ENCODE data around the gene SH3BP2.

The SH3BP2 gene

DNA sequence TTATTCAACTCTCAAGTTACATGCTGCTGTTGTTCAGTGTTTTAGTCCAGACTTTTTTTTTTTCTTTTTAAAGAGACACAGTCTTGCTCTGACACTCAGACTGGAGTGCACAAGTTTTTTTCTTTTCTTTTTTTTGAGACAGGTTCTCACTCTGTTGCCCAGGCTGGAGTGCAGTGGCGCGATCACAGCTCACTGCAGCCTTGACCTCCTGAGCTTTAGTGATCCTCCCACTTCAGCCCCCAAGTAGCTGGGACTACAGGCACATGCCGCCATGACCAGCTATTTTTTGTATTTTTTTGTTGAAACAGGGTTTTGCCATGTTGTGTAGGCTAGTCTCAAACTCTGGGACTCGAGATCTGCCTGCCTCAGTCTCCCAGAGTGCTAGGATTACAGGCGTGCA lies 62.7 kb downstream of the SH3BP2 start:
- Mint-ChIP-seq H3K4me3 (no peak overlapping the region), H3K27ac (no peak overlapping the region), H3K9me3 (peaks cover 5% of the 10 kb centered on the region), H3K36me3 (ENCODE audit: low read depth) (peaks cover 42% of the 10 kb centered on the region), H3K27me3 (ENCODE audit: low read depth, poor library complexity) (no peaks in the 10 kb centered on the region), H3K4me1 (peaks cover 45% of the 10 kb centered on the region)
- TF ChIP-seq, protein P1, sequence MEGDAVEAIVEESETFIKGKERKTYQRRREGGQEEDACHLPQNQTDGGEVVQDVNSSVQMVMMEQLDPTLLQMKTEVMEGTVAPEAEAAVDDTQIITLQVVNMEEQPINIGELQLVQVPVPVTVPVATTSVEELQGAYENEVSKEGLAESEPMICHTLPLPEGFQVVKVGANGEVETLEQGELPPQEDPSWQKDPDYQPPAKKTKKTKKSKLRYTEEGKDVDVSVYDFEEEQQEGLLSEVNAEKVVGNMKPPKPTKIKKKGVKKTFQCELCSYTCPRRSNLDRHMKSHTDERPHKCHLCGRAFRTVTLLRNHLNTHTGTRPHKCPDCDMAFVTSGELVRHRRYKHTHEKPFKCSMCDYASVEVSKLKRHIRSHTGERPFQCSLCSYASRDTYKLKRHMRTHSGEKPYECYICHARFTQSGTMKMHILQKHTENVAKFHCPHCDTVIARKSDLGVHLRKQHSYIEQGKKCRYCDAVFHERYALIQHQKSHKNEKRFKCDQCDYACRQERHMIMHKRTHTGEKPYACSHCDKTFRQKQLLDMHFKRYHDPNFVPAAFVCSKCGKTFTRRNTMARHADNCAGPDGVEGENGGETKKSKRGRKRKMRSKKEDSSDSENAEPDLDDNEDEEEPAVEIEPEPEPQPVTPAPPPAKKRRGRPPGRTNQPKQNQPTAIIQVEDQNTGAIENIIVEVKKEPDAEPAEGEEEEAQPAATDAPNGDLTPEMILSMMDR (IDR thresholded peaks at IDR 0.05) = no peak
- DNase-seq = no peak

DNA sequence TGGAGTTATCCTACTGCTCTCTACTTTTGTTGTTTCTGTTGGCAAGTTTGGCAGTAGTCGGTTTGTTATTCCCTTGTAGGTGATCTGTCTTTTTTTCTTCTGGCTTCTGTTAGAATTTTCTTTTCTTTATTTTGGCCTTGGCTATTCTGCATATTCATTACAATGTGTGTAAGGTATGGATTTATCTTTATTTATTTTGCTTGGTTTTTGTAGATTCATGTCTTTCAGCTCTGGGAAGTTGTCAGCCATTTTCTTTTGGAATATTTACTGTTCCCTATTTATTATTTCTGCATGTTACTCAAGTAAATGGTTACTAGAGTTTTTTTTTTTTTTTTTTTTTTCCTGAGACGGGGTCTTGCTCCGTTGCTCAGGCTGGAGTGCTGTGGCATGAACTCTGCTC lies 63.4 kb downstream of the SH3BP2 start:
- no peak for DNase-seq
- TF ChIP-seq, protein P1 (IDR thresholded peaks at IDR 0.05) = no peak
- Mint-ChIP-seq H3K4me3 (no peak overlapping the region), H3K27ac (no peak overlapping the region), H3K27me3 (ENCODE audit: low read depth, poor library complexity) (no peaks in the 10 kb centered on the region), H3K36me3 (ENCODE audit: low read depth) (peaks cover 42% of the 10 kb centered on the region), H3K4me1 (peaks cover 46% of the 10 kb centered on the region), H3K9me3 (peaks cover 5% of the 10 kb centered on the region)

DNA sequence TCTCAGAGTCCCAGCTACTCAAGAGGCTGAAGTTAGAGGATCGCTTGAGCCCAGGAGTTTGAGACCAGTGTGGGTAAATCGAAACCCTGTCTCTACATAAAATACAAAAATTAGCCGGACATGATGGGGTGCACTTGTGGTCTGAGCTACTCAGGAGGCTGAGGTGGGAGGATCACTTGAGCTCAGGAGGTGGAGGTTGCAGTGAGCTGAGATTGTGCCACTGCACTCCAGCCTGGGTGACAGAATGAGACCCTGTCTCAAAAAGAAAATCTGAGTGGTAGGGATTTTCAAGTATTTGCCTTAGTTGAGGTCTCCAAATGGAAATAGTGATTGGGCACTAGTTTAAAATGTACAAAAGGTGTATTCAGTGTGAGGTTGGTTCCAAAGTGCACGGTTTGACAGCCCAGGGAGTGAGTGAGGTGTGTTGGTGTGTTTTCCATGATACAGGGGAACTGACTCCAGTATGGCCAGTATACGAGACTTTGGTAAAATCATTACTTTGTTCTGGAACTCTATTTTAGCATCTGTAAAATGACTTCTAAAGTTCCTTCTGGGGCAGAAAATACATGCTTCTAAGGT lies 64.6 kb downstream of the SH3BP2 start:
- Mint-ChIP-seq H3K27ac (no peak overlapping the region), H3K4me3 (no peak overlapping the region), H3K36me3 (ENCODE audit: low read depth) (peaks cover 42% of the 10 kb centered on the region), H3K9me3 (peaks cover 5% of the 10 kb centered on the region), H3K4me1 (peaks cover 46% of the 10 kb centered on the region), H3K27me3 (ENCODE audit: low read depth, poor library complexity) (no peaks in the 10 kb centered on the region)
- no peak for DNase-seq
- TF ChIP-seq, protein P1 (IDR thresholded peaks at IDR 0.05) = no peak

DNA sequence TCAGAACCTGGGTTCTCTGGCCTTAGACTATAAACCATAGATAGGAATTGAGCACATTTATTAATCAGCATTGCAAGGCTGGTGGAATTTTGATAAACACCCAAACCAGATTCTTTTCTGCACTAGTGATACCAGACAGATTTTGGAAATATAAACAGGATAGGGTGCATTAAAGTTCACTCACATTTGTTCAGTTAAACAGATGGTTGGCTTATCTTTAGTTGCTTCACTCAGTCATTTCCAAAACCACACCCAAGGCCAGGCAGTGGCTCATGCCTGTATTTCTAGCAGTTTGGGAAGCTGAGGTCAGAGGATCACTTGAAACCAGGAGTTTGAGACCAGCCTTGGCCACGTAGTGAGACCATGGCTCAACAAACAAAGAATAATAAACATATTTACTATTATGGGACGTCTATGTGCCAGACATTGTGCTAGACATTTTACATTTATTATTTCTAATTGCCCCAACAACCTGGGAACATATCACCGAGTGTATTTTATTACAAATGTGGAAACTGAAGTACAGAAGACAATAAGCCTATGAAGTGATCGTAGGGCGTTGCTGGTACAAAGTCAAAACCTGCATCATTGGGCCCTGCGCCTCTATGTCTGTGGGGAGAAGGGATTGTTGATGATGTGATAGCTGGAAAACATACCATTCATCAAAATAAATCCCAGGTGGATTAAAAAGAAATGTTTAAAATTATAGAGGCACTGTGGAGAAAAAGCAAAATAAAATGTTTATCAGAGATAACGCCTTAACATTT lies 65.7 kb downstream of the SH3BP2 start:
- Mint-ChIP-seq H3K4me3 (no peak overlapping the region), H3K36me3 (ENCODE audit: low read depth) (peaks cover 40% of the 10 kb centered on the region), H3K9me3 (peaks cover 5% of the 10 kb centered on the region), H3K27ac (no peak overlapping the region), H3K4me1 (peaks cover 48% of the 10 kb centered on the region), H3K27me3 (ENCODE audit: low read depth, poor library complexity) (no peaks in the 10 kb centered on the region)
- TF ChIP-seq, protein P1 (IDR thresholded peaks at IDR 0.05) = no peak
- DNase-seq = no peak

DNA sequence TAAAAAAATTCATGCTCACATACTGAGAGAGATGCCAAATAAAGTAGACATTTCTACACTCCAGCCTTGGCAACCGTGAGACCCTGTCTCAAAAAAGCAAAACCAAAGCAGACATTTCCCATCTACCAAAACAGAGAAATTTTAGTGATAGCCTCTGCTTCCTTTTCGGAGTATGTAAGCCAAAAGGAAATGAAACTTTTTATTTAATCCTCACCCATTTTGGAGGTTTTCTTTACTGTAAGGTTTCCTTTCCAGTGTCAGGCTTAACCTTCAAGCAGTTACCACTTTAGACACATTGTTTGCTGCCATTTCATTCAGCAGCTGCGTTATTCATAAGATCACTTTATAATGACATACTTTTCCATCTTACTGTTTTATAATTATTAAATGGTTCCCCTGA lies 66.6 kb downstream of the SH3BP2 start:
- peaks cover 31% of the 10 kb centered on the region for H3K36me3 Mint-ChIP-seq (ENCODE audit: low read depth)
- H3K27me3 Mint-ChIP-seq (ENCODE audit: low read depth, poor library complexity) = no peaks in the 10 kb centered on the region
- peaks cover 49% of the 10 kb centered on the region for H3K4me1 Mint-ChIP-seq
- DNase-seq = no peak
- H3K9me3 Mint-ChIP-seq = peaks cover 5% of the 10 kb centered on the region
- TF ChIP-seq, protein P1 (IDR thresholded peaks at IDR 0.05) = no peak
- H3K4me3 Mint-ChIP-seq = peak overlapping the region; percentile 7
- H3K27ac Mint-ChIP-seq = peak overlapping the region; percentile 82
